Measurements from ENCODE around the gene MEGF8.

DNA sequence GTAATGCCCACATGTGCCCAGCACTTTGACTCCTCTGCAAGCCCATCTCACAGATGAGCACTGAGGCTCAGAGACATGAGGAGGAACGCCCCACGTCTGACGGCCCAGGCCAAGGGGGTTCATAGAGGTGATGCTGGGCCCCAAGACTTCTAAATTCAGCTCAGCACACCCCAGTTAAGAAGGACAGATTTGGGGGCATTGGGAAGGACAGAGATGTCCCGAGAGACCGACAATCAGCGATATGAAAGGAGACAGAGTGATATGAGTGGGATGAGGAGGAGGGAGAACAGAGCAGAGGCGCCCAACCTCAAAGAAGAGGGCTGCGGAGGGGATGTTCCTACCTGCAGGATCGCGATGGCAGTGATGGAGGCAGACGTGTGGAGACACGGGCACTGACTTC lies 64.5 kb downstream of the MEGF8 start, which contains the start of gene CNFN:
- TF ChIP-seq POLR2A (IDR thresholded peaks at IDR 0.05; ENCODE audit: low read depth, low read length) (no peak), POLR2AphosphoS5 (IDR thresholded peaks at IDR 0.05; ENCODE audit: low read depth, low read length) (no peak)
